Measurements from ENCODE around the gene AHCYL2. TPM values are rescaled to one million over a fixed set of nuclear protein-coding genes. Genes with fewer than 3 reads are reported as not detected.
"Not testable (repeated sequence)": the region's sequence is repeated elsewhere in the genome, so short reads cannot be mapped to it uniquely, and the experiment has no call there.

AHCYL2 gene
- polyA plus RNA-seq, 1 experiment: 7.8 TPM

DNA sequence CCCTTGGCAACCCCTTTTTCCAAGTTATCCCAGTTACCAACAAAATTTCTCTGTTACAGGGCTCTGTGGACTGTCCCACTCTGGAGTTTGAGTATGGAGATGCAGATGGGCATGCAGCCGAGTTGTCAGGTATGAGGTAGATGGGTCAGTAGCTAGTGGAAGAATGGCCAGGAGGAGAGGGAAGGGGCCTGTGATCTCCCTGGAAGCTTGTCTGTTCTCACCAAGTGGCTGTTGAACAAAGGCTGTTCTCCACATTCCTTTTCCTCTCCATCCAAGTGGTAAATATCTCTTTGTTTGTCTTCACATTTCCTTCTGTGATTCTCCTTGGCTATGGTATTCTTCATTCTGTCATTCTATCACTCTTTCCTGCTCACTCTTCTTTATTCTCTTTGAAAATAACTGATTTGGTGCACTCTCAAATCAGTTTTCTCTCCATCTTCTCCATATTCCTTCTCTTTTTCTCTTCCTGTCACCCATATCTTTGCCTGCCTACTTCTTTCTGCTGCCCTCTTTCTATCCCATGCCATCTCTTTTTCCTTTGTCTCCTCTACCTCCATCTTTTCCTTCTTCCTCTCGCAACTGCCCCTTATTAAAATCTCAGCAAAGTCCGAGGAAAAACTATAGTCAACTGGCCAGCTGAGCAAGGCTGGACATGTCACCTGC, 215.3 kb downstream of the AHCYL2 start:
- TF ChIP-seq, protein P1, sequence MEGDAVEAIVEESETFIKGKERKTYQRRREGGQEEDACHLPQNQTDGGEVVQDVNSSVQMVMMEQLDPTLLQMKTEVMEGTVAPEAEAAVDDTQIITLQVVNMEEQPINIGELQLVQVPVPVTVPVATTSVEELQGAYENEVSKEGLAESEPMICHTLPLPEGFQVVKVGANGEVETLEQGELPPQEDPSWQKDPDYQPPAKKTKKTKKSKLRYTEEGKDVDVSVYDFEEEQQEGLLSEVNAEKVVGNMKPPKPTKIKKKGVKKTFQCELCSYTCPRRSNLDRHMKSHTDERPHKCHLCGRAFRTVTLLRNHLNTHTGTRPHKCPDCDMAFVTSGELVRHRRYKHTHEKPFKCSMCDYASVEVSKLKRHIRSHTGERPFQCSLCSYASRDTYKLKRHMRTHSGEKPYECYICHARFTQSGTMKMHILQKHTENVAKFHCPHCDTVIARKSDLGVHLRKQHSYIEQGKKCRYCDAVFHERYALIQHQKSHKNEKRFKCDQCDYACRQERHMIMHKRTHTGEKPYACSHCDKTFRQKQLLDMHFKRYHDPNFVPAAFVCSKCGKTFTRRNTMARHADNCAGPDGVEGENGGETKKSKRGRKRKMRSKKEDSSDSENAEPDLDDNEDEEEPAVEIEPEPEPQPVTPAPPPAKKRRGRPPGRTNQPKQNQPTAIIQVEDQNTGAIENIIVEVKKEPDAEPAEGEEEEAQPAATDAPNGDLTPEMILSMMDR (IDR thresholded peaks at IDR 0.05; ENCODE audit: insufficient read depth, low read depth, low read length): no peak
- no peak for DNase-seq (ENCODE audit: low read depth)
- Histone ChIP-seq H3K4me3 (ENCODE audit: low read depth, low read length) (no peak overlapping the region), H3K36me3 (ENCODE audit: control insufficient read depth, insufficient read depth, low read length) (no peaks in the 10 kb centered on the region), H3K27me3 (ENCODE audit: control insufficient read depth, insufficient read depth, low read length) (no peaks in the 10 kb centered on the region)
- POLR2A ChIA-PET: no interaction called here
- CTCF ChIA-PET: interaction anchor here (1.0 to 2.3 kb wide), 4 partner anchors 10 to 168 kb away, joined by 3 to 10 read pairs (median 4); no protein-coding TSS in a partner anchor

GRCh38 chr7:129443612-129444011, 218.8 kb downstream of the AHCYL2 start:
- Histone ChIP-seq H3K4me3 (ENCODE audit: low read depth, low read length) (no peak overlapping the region), H3K36me3 (ENCODE audit: control insufficient read depth, insufficient read depth, low read length) (no peaks in the 10 kb centered on the region), H3K27me3 (ENCODE audit: control insufficient read depth, insufficient read depth, low read length) (no peaks in the 10 kb centered on the region)
- TF ChIP-seq, protein P1 (IDR thresholded peaks at IDR 0.05; ENCODE audit: insufficient read depth, low read depth, low read length): no peak
- POLR2A ChIA-PET: no interaction called here
- no peak for DNase-seq (ENCODE audit: low read depth)
- CTCF ChIA-PET: interaction anchor here (1.0 to 1.2 kb wide), 3 partner anchors 9 to 67 kb away, joined by 3 to 4 read pairs (median 3); no protein-coding TSS in a partner anchor

- CTCF ChIA-PET: interaction anchor here (1.0 kb wide), 1 partner anchor 8 kb away, joined by 3 read pairs; no protein-coding TSS in a partner anchor
- H3K4me3 ChIP-seq (ENCODE audit: low read depth, low read length); H3K36me3 ChIP-seq (ENCODE audit: control insufficient read depth, insufficient read depth, low read length); POLR2A ChIA-PET; DNase-seq (ENCODE audit: low read depth); H3K27me3 ChIP-seq (ENCODE audit: control insufficient read depth, insufficient read depth, low read length): not testable (repeated sequence)
Observed at GRCh38 chr7:129444776-129445175, 219.9 kb downstream of the AHCYL2 start.

DNA sequence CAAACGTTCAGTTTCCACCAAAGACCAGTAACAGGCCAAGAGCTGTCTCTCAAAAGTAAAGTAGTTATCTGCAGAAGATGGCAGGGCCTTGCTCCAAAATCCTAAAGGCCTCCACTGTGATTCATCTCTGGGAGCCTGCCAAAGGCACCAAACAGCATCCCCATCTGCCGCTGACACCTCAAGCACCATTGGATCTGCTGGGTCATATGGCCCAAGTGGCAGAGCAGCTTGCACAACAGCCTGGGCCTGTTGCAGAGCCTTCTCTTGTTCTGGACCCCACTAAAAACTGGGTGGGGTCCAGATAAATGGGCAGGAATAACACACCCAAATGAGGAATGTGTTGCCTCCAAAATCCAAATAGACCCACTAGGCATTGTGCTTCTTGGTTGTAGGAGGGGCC, 222.1 kb downstream of the AHCYL2 start:
- CTCF ChIA-PET: interaction anchor here (1.1 to 1.3 kb wide), 2 partner anchors 13 to 79 kb away, joined by 3 to 4 read pairs; partner anchors contain the start of gene STRIP2
- H3K4me3 ChIP-seq (ENCODE audit: low read depth, low read length); H3K27me3 ChIP-seq (ENCODE audit: control insufficient read depth, insufficient read depth, low read length); DNase-seq (ENCODE audit: low read depth); H3K36me3 ChIP-seq (ENCODE audit: control insufficient read depth, insufficient read depth, low read length); POLR2A ChIA-PET: not testable (repeated sequence)

DNA sequence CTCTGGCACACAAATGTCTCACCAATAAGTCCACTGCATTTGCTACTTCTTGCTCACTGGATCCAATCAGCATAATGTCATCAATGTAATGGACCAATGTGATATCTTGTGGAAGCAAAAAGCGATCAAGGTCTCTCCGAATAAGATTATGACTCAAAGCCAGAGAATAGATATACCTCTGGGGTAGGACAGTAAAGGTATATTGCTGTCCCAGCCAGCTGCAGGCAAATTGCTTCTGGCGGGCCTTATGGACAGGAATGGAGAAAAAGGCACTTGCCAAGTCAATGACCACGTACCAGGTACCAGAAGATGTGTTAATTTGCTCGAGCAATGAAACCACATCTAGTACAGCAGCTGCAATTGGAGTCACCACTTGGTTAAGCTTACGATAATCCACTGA, 222.6 kb downstream of the AHCYL2 start:
- DNase-seq (ENCODE audit: low read depth); H3K4me3 ChIP-seq (ENCODE audit: low read depth, low read length); H3K36me3 ChIP-seq (ENCODE audit: control insufficient read depth, insufficient read depth, low read length); H3K27me3 ChIP-seq (ENCODE audit: control insufficient read depth, insufficient read depth, low read length); POLR2A ChIA-PET: not testable (repeated sequence)
- CTCF ChIA-PET: interaction anchor here (1.1 to 1.3 kb wide), 2 partner anchors 13 to 79 kb away, joined by 3 to 4 read pairs; partner anchors contain the start of gene STRIP2

DNA sequence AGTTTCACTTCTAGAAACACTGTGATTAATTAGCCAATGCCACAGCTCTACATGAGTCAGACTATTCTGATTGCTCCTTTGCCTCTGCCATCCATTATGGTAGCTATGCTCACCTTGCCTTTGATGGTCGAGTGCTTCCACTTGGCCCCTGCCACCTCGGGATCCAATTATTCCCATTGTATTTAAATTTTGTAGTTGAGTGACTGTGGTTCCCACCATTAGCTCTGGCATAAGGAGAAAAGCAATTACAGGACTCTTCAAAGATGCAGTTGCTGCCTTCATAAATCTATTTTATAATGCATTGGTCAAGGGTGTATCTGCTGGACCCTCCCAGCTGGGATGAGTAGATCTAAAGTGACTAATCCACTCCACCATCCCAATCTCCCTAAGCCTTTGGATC, 223.8 kb downstream of the AHCYL2 start:
- H3K36me3 ChIP-seq (ENCODE audit: control insufficient read depth, insufficient read depth, low read length); POLR2A ChIA-PET; H3K27me3 ChIP-seq (ENCODE audit: control insufficient read depth, insufficient read depth, low read length); H3K4me3 ChIP-seq (ENCODE audit: low read depth, low read length); DNase-seq (ENCODE audit: low read depth): not testable (repeated sequence)
- CTCF ChIA-PET: interaction anchor here (0.7 to 1.7 kb wide), 3 partner anchors 15 to 230 kb away, joined by 3 to 8 read pairs (median 5); no protein-coding TSS in a partner anchor

DNA sequence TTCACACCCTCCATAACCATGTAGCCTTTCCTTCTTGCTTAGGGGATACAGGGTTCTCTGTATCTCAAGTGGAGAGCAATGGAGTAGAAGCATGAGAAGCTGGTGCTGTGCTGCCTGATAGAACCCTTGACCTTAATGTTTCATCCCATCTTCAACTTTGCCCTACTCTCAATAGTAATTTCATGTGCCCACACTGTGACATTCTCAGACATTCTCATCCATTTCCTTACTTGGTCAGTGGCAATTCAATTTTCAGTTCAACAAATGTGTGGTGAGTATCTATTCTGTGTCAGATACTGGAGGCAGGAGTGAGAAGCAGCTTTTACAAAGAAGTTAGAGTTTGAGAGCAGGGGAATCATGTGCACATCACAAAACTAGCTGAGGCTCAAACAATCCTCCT, 225.5 kb downstream of the AHCYL2 start:
- no peak overlapping the region for H3K4me3 ChIP-seq (ENCODE audit: low read depth, low read length)
- no peaks in the 10 kb centered on the region for H3K36me3 ChIP-seq (ENCODE audit: control insufficient read depth, insufficient read depth, low read length)
- H3K27me3 ChIP-seq (ENCODE audit: control insufficient read depth, insufficient read depth, low read length): no peaks in the 10 kb centered on the region
- ChIA-PET CTCF (interaction anchor here (1.1 kb wide), 1 partner anchor 10 kb away, joined by 4 read pairs; no protein-coding TSS in a partner anchor), POLR2A (no interaction called here)
- TF ChIP-seq, protein P1 (IDR thresholded peaks at IDR 0.05; ENCODE audit: insufficient read depth, low read depth, low read length): no peak
- no peak for DNase-seq (ENCODE audit: low read depth)
